A549 (cell line): ENCODE results near the gene CANT1. TPM values are rescaled to one million over a fixed set of nuclear protein-coding genes. Genes with fewer than 3 reads are reported as not detected.

Source experiments
- ATAC-seq, 2 experiments: fragments of 200-7000 bp in 1 of 2; fragments of >200 bp in 1 of 2; cut with Nextera tagmentation in 1 of 2; cut with Tn5 transposase in 1 of 2; 3 replicates each; pipeline versions ENCODE4 v1.8.0 to v1.9.1; 2018 to 2020; ENCODE audit warnings: mild to moderate bottlenecking in 1 of 2, moderate library complexity in 1 of 2
- CTCF ChIA-PET: fragments of 300-600 bp; sonication (Branson Sonifier 250); formaldehyde crosslinking; extraction: SDS; loops from one replicate; lab custom pipeline; 2021; ENCODE audit warnings: antibody characterized with exemption, inconsistent platforms; lab: Yijun Ruan, JAX
- POLR2A ChIA-PET: fragments of 350-600 bp; formaldehyde crosslinking; extraction: SDS; loops from one replicate; lab custom pipeline; 2021; ENCODE audit warnings: antibody characterized with exemption, inconsistent platforms; lab: Yijun Ruan, JAX
- DNase-seq, 2 experiments: peaks; one replicate each; pipeline versions ENCODE4 v3.0.0 to v3.0.0-alpha.2; 2011 to 2016; ENCODE audit warnings: low read depth in 1 of 2, low spot score in 1 of 2
- FAIRE-seq: peaks from 2 replicates; lab custom pipeline; 2011; peaks lifted over from hg19 to GRCh38; lab: Jason Lieb, UNC
- H3K27ac ChIP-seq, 2 experiments: fragments of >200 bp; sonication (Bioruptor Twin); formaldehyde crosslinking; 3 replicates each; pipeline ENCODE4 v1.5.1; 2016 to 2017
- H3K4me1 ChIP-seq: fragments of >200 bp; sonication (Bioruptor Twin); formaldehyde crosslinking; 3 replicates; pipeline ENCODE4 v1.6.1; 2016
- H3K4me2 ChIP-seq: fragments of >200 bp; sonication (Bioruptor Twin); formaldehyde crosslinking; 3 replicates; pipeline ENCODE4 v1.6.1; 2016
- H3K4me3 ChIP-seq: fragments of >200 bp; sonication (Bioruptor Twin); formaldehyde crosslinking; 3 replicates; pipeline ENCODE4 v1.5.1; 2016
- H3K9me3 ChIP-seq: fragments of >200 bp; sonication (Bioruptor Twin); formaldehyde crosslinking; 3 replicates; pipeline ENCODE4 v1.6.1; 2016
- ATOH8 ChIP-seq: fragments of 250-450 bp; sonication (Bioruptor Pico); IDR thresholded peaks from 2 replicates; pipeline ENCODE4 v1.5.0; 2020; ENCODE audit warnings: low read depth, mild to moderate bottlenecking, moderate library complexity
- CEBPB ChIP-seq, 2 experiments: fragments of >200 bp in 1 of 2; sonication (Bioruptor Twin) in 1 of 2; formaldehyde crosslinking in 1 of 2; IDR thresholded peaks; 2 replicates each; pipeline ENCODE4 v1.6.1; 2012 to 2016
- CTCF ChIP-seq: fragments of >200 bp; sonication (Bioruptor Twin); formaldehyde crosslinking; IDR thresholded peaks from 3 replicates; pipeline ENCODE4 v1.5.1; 2016
- E2F6 ChIP-seq: IDR thresholded peaks from 2 replicates; pipeline ENCODE4 v1.6.1; 2012; ENCODE audit warnings: low read depth, borderline replicate concordance
- EHF ChIP-seq: fragments of 250-450 bp; sonication (Bioruptor Pico); IDR thresholded peaks from 2 replicates; pipeline ENCODE4 v1.5.0; 2020; ENCODE audit warnings: mild to moderate bottlenecking
- EHMT2 ChIP-seq: fragments of 200-600 bp; sonication (generic); IDR thresholded peaks from 2 replicates; pipeline ENCODE4 v1.6.1; 2016; ENCODE audit warnings: antibody characterized with exemption, low read depth, mild to moderate bottlenecking, moderate library complexity
- ESRRA ChIP-seq: fragments of 150-350 bp; IDR thresholded peaks from 2 replicates; pipeline ENCODE4 v1.6.1; 2014; ENCODE audit warnings: mild to moderate bottlenecking, low read length, borderline replicate concordance
- FOSL2 ChIP-seq, 2 experiments: fragments of 450-650 bp in 1 of 2; fragments of >200 bp in 1 of 2; sonication (Bioruptor Twin) in 1 of 2; formaldehyde crosslinking; IDR thresholded peaks; 2 replicates each; pipeline versions ENCODE4 v1.5.0 to v1.6.1; 2016 to 2020; ENCODE audit warnings: mild to moderate bottlenecking in 1 of 2, moderate library complexity in 1 of 2
- FOXS1 ChIP-seq: fragments of 250-450 bp; sonication (Bioruptor Pico); IDR thresholded peaks from 2 replicates; pipeline ENCODE4 v1.5.0; 2020; ENCODE audit warnings: mild to moderate bottlenecking, moderate library complexity
- GATA3 ChIP-seq: IDR thresholded peaks from 2 replicates; pipeline ENCODE4 v1.6.1; 2012; ENCODE audit warnings: borderline replicate concordance
- HES2 ChIP-seq: fragments of >200 bp; sonication (Bioruptor Twin); formaldehyde crosslinking; IDR thresholded peaks from 2 replicates; pipeline ENCODE4 v1.6.1; 2016
- HOXA7 ChIP-seq: fragments of 250-450 bp; sonication (Bioruptor Pico); IDR thresholded peaks from 2 replicates; pipeline ENCODE4 v1.5.0; 2020; ENCODE audit warnings: mild to moderate bottlenecking, moderate library complexity
- JUNB ChIP-seq: fragments of >200 bp; sonication (Bioruptor Twin); formaldehyde crosslinking; IDR thresholded peaks from 2 replicates; pipeline ENCODE4 v1.6.1; 2016
- NPAS2 ChIP-seq: fragments of 250-450 bp; sonication (Bioruptor Pico); IDR thresholded peaks from 2 replicates; pipeline ENCODE4 v1.8.0; 2022; ENCODE audit warnings: mild to moderate bottlenecking, moderate library complexity, borderline replicate concordance
- NR3C1 ChIP-seq: fragments of >200 bp; sonication (Bioruptor Twin); formaldehyde crosslinking; IDR thresholded peaks from 3 replicates; pipeline ENCODE4 v1.6.1; 2017
- PBX3 ChIP-seq: IDR thresholded peaks from 2 replicates; pipeline ENCODE4 v1.6.1; 2012
- PHF8 ChIP-seq: fragments of 200-600 bp; sonication (generic); IDR thresholded peaks from 2 replicates; pipeline ENCODE4 v1.6.1; 2016; ENCODE audit warnings: low read depth, mild to moderate bottlenecking, antibody characterized with exemption, moderate library complexity, borderline replicate concordance
- RNF2 ChIP-seq: fragments of 200-600 bp; sonication (generic); IDR thresholded peaks from 2 replicates; pipeline ENCODE4 v1.6.1; 2016; ENCODE audit warnings: low read depth, mild to moderate bottlenecking, antibody characterized with exemption, moderate library complexity, borderline replicate concordance
- USF2 ChIP-seq: fragments of 450-650 bp; IDR thresholded peaks from 2 replicates; pipeline ENCODE4 v1.6.1; 2014; ENCODE audit warnings: antibody characterized with exemption
- ZSCAN20 ChIP-seq: fragments of 250-450 bp; sonication (Bioruptor Pico); IDR thresholded peaks from 2 replicates; pipeline ENCODE4 v1.8.0; 2022; ENCODE audit warnings: mild to moderate bottlenecking, moderate library complexity
- WGBS: methylation state at CpG from one replicate; pipeline ENCODE4 v1.1.6; 2017; ENCODE audit errors: missing lambda C conversion rate; 5-methylcytosine and 5-hydroxymethylcytosine counted together
- polyA plus RNA-seq, 4 experiments: library from polyadenylated mRNA; depleted of rRNA in 3 of 4; stranded (reverse); fragments of >200 nt; fragmentation: RNase III in 1 of 4; extraction: RNeasy Plus Mini Kit Qiagen cat#74134 plus additional on column Dnase treatment in 1 of 4; gene quantifications; 2 replicates in 3 of 4; 3 replicates in 1 of 4; pipeline ENCODE4 v1.2.3, GENCODE V29; 2011 to 2017

Gene CANT1
- polyA plus RNA-seq, 2 of the 4 experiments (the other 2 are of a cell fraction): 65.5 to 67.6 TPM

- WGBS: 84% methylated on average over 12 of the region's 12 CpGs
- no peak for FAIRE-seq
Observed at GRCh38 chr17:78992542-78993212, 16.9 kb downstream of the CANT1 start.

GRCh38 chr17:78991906-78992532 is 17.5 kb downstream of the CANT1 start:
- POLR2A ChIA-PET: no interaction called here
- no peak for FAIRE-seq

More at GRCh38 chr17:78992542-78993212, 16.9 kb downstream of the CANT1 start:
- TF ChIP-seq NPAS2 (CRISPR knock-in tag) (no peak), NR3C1 (no peak), ATOH8 (CRISPR knock-in tag) (no peak), CEBPB (IDR thresholded peaks at IDR 0.05) (no peak), PHF8 (no peak), HES2 (no peak), JUNB (no peak), CTCF (no peak)
- ATAC-seq: peak in 1 of 2 experiments; percentile 5; a peak in 2 of 6 replicates
- Histone ChIP-seq H3K4me1 (no peaks in the 10 kb centered on the region; the same call in 2 of the 3 replicates), H3K27ac (no peak overlapping the region), H3K4me2 (no peak overlapping the region), H3K4me3 (no peak overlapping the region), H3K9me3 (no peaks in the 10 kb centered on the region)
- DNase-seq: no peak
- CTCF ChIA-PET: interaction anchor here (0.7 to 8.6 kb wide), 31 partner anchors 11 to 399 kb away, joined by 3 to 63 read pairs (median 5); partner anchors contain the start of genes CANT1 and LGALS3BP
- POLR2A ChIA-PET: no interaction called here

More at GRCh38 chr17:78991906-78992532, 17.5 kb downstream of the CANT1 start:
- CTCF ChIA-PET: interaction anchor here (1.2 to 8.6 kb wide), 7 partner anchors 8 to 396 kb away, joined by 5 to 63 read pairs (median 7); partner anchors contain the start of gene LGALS3BP
- H3K4me3 ChIP-seq: no peak overlapping the region
- DNase-seq: no peak
- WGBS: 91% methylated on average over 17 of the region's 22 CpGs
- H3K4me2 ChIP-seq: no peak overlapping the region
- H3K4me1 ChIP-seq: peaks cover 4% of the 10 kb centered on the region; the same call in 1 of the 3 replicates
- TF ChIP-seq RNF2: no peak
- no peak for TF ChIP-seq E2F6
- no peak for TF ChIP-seq GATA3
- TF ChIP-seq EHF (CRISPR knock-in tag): no peak
- TF ChIP-seq PBX3: no peak
- no peak for TF ChIP-seq HOXA7
- TF ChIP-seq ZSCAN20 (CRISPR knock-in tag): no peak
- no peak for TF ChIP-seq CEBPB (IDR thresholded peaks at IDR 0.05)
- no peak for TF ChIP-seq FOSL2 (IDR thresholded peaks at IDR 0.05)
- TF ChIP-seq FOSL2 (CRISPR knock-in tag; IDR thresholded peaks at IDR 0.05): no peak
- TF ChIP-seq EHMT2: no peak
- TF ChIP-seq USF2: no peak
- TF ChIP-seq ESRRA: no peak
- no peak for TF ChIP-seq NPAS2 (CRISPR knock-in tag)
- no peak for TF ChIP-seq FOXS1 (CRISPR knock-in tag)
- no peak overlapping the region for H3K27ac ChIP-seq
- H3K9me3 ChIP-seq: no peaks in the 10 kb centered on the region
- no peak for ATAC-seq
